K562 (cell line): ENCODE results near the gene HIVEP3. TPM values are rescaled to one million over a fixed set of nuclear protein-coding genes. Genes with fewer than 3 reads are reported as not detected.
A peak's percentile ranks its signal among the peaks of the same experiment; 100 is the strongest.

ENCODE experiments used
- ATAC-seq: fragments of 200-7000 bp; cut with Tn5 transposase; 3 replicates; pipeline ENCODE4 v1.9.1; 2020; ENCODE audit warnings: moderate library complexity
- BruUV-seq: library from RNA; stranded (reverse); fragments of 400-500 nt; replicated peaks from 2 replicates; lab custom pipeline; 2021; lab: Mats Ljungman, UMichigan
- CTCF ChIA-PET: fragments of 300-600 bp; formaldehyde crosslinking; extraction: SDS; loops from one replicate; lab custom pipeline; 2021; ENCODE audit warnings: low intra/inter-chr PET ratio; lab: Yijun Ruan, JAX
- POLR2A ChIA-PET: fragments of 300-600, 350-650 bp; sonication (Branson Sonifier 250); formaldehyde crosslinking; extraction: SDS; loops from one replicate; lab custom pipeline; 2021; ENCODE audit warnings: antibody characterized with exemption, inconsistent platforms; lab: Yijun Ruan, JAX
- DNase-seq, 4 experiments: peaks; one replicate each; pipeline versions ENCODE4 v3.0.0 to v3.0.0-alpha.2; 2011 to 2018; ENCODE audit warnings: low spot score in 3 of 4, mixed read lengths in 3 of 4; ENCODE audit errors: extremely low read depth in 1 of 4
- FAIRE-seq: peaks from 2 replicates; lab custom pipeline; 2011; peaks lifted over from hg19 to GRCh38; lab: Jason Lieb, UNC
- H2AFZ ChIP-seq: 2 replicates; pipeline ENCODE4 v1.6.0; 2011; ENCODE audit warnings: low read depth, low read length, control low read depth, inconsistent platforms
- H3K27ac ChIP-seq: fragments of 200-600 bp; 3 replicates; pipeline ENCODE4 v1.8.0; 2011; ENCODE audit warnings: low read depth, mild to moderate bottlenecking, control low read depth, inconsistent platforms, low read length, moderate library complexity, mixed read lengths; ENCODE audit errors: extremely low read depth
- H3K27me3 ChIP-seq, 2 experiments: fragments of 300-600 bp in 1 of 2; 2 replicates in 1 of 2; 3 replicates in 1 of 2; pipeline versions ENCODE4 v1.6.0 to v1.8.0; 2011; ENCODE audit warnings: inconsistent platforms in 2 of 2, low read length in 2 of 2, mild to moderate bottlenecking in 1 of 2, mixed read lengths in 1 of 2, moderate library complexity in 1 of 2; ENCODE audit not compliant: control insufficient read depth in 2 of 2, insufficient read depth in 2 of 2
- H3K36me3 ChIP-seq: fragments of 300-600 bp; 3 replicates; pipeline ENCODE4 v1.8.0; 2011; ENCODE audit warnings: mild to moderate bottlenecking, low read length, inconsistent platforms; ENCODE audit not compliant: control insufficient read depth, insufficient read depth
- H3K4me1 ChIP-seq, 2 experiments: fragments of 200-600 bp in 1 of 2; replicated peaks in 1 of 2; 2 replicates in 1 of 2; 3 replicates in 1 of 2; pipeline versions ENCODE4 v1.5.1 to v1.8.0; 2011; ENCODE audit warnings: inconsistent platforms in 2 of 2, low read length in 2 of 2, mild to moderate bottlenecking in 1 of 2, mixed read lengths in 1 of 2, moderate library complexity in 1 of 2; ENCODE audit not compliant: control insufficient read depth in 2 of 2, insufficient read depth in 2 of 2
- H3K4me2 ChIP-seq: 2 replicates; pipeline ENCODE4 v1.6.1; 2011; ENCODE audit warnings: low read length, control low read depth, inconsistent platforms, mixed read lengths; ENCODE audit not compliant: insufficient read depth
- H3K4me3 ChIP-seq: fragments of 200-600 bp; sonication (generic), shearing (Covaris generic); 2 replicates; pipeline ENCODE4 v1.5.1; 2016; ENCODE audit warnings: control low read depth, inconsistent platforms
- H3K79me2 ChIP-seq: fragments of 200-600 bp; 3 replicates; pipeline ENCODE4 v1.8.0; 2011; ENCODE audit warnings: low read length, inconsistent platforms; ENCODE audit not compliant: control insufficient read depth, insufficient read depth
- H3K9ac ChIP-seq, 2 experiments: 2 replicates each; pipeline versions ENCODE4 v1.6.0 to v1.6.1; 2011; ENCODE audit warnings: low read depth in 2 of 2, low read length in 2 of 2, control low read depth in 1 of 2, inconsistent platforms in 1 of 2, mild to moderate bottlenecking in 1 of 2, mixed read lengths in 1 of 2; ENCODE audit not compliant: insufficient read depth in 1 of 2
- H3K9me1 ChIP-seq: one replicate; pipeline ENCODE4 v1.6.0; 2011; ENCODE audit warnings: inconsistent platforms, mild to moderate bottlenecking, low read length, moderate library complexity; ENCODE audit not compliant: control insufficient read depth, insufficient read depth
- H3K9me3 ChIP-seq: replicated peaks from 2 replicates; pipeline ENCODE4 v1.5.1; 2011; ENCODE audit warnings: low read depth, low read length, inconsistent platforms; ENCODE audit not compliant: control insufficient read depth, insufficient read depth
- H4K20me1 ChIP-seq: replicated peaks from 2 replicates; pipeline ENCODE4 v1.6.1; 2011; ENCODE audit warnings: low read length, inconsistent platforms, mixed read lengths; ENCODE audit not compliant: control insufficient read depth, insufficient read depth
- ARID1B ChIP-seq: fragments of 450-650 bp; IDR thresholded peaks from 2 replicates; pipeline ENCODE4 v1.6.1; 2016; ENCODE audit warnings: antibody characterized with exemption, mild to moderate bottlenecking, inconsistent platforms
- ELF1 ChIP-seq: fragments of 200-800 bp; sonication (Bioruptor generic); IDR thresholded peaks from 2 replicates; pipeline ENCODE4 v1.6.1; 2016; ENCODE audit warnings: missing genetic modification characterization, missing compliant biosample characterization
- MYBL2 ChIP-seq, 2 experiments: fragments of 450-650 bp in 1 of 2; sonication (generic) in 1 of 2; formaldehyde crosslinking in 1 of 2; IDR thresholded peaks; 2 replicates each; pipeline versions ENCODE4 v1.6.1 to v1.8.1; 2017 to 2022; ENCODE audit warnings: borderline replicate concordance in 1 of 2, inconsistent platforms in 1 of 2, low read depth in 1 of 2, mild to moderate bottlenecking in 1 of 2, missing genetic modification reagents in 1 of 2, moderate library complexity in 1 of 2
- NFIC ChIP-seq: fragments of 450-650 bp; IDR thresholded peaks from 2 replicates; pipeline ENCODE4 v1.6.1; 2017; ENCODE audit warnings: mild to moderate bottlenecking, inconsistent platforms
- PHF21A ChIP-seq: fragments of 450-650 bp; IDR thresholded peaks from 2 replicates; pipeline ENCODE4 v1.6.1; 2017; ENCODE audit warnings: low read depth, borderline replicate concordance
- RAD51 ChIP-seq: fragments of 450-650 bp; IDR thresholded peaks from 2 replicates; pipeline ENCODE4 v1.7.1; 2016; ENCODE audit warnings: low read depth, mild to moderate bottlenecking, borderline replicate concordance
- SOX6 ChIP-seq: fragments of 450-650 bp; IDR thresholded peaks from 2 replicates; pipeline ENCODE4 v1.6.1; 2014; ENCODE audit warnings: mild to moderate bottlenecking
- XRCC5 ChIP-seq: fragments of 200-400 bp; formaldehyde crosslinking; IDR thresholded peaks from 2 replicates; pipeline ENCODE4 v1.6.1; 2017; ENCODE audit warnings: low read depth, mild to moderate bottlenecking, low read length
- ZFP30 ChIP-seq: fragments of 250-450 bp; sonication (Bioruptor Pico); IDR thresholded peaks from 2 replicates; pipeline ENCODE4 v1.8.0; 2022; ENCODE audit warnings: moderate library complexity, mild to moderate bottlenecking, inconsistent platforms, borderline replicate concordance
- ZNF584 ChIP-seq: fragments of 200-800 bp; sonication (Bioruptor generic); IDR thresholded peaks from 2 replicates; pipeline ENCODE4 v1.6.1; 2016; ENCODE audit warnings: low read depth, mild to moderate bottlenecking, missing genetic modification characterization, missing compliant biosample characterization
- WGBS: fragments of 100-300 bp; shearing (Covaris generic); methylation state at CpG from one replicate; pipeline ENCODE4 v1.1.6; 2016; ENCODE audit warnings: low coverage, mixed read lengths; ENCODE audit not compliant: insufficient coverage; ENCODE audit errors: missing lambda C conversion rate; 5-methylcytosine and 5-hydroxymethylcytosine counted together
- in situ Hi-C: fragments of 300-500 bp; cut with MboI; formaldehyde crosslinking; loops from 4 replicates; pipeline ENCODE4 v1.15.0; 2018; ENCODE audit warnings: inconsistent platforms, mixed read lengths
- intact Hi-C: fragments of 100-400 bp; cut with micrococcal nuclease; formaldehyde crosslinking; loops from 2 replicates; pipeline ENCODE4 v1.14.2; 2022
- polyA plus RNA-seq, 8 experiments: library from polyadenylated mRNA; depleted of rRNA in 4 of 8; stranded (reverse) in 5 of 8; unstranded in 3 of 8; fragments of >200 nt; fragmentation: Nextera tagmentation in 2 of 8; fragmentation: Illumina TruSeq in 1 of 8; extraction: Ambion mirVana in 2 of 8; extraction: Trizol in 1 of 8; gene quantifications; 2 replicates each; pipeline versions ENCODE4 v1.2.1 to v1.2.3, GENCODE V29; 2011 to 2014; ENCODE audit warnings: inconsistent platforms in 1 of 8, missing spikeins in 1 of 8
- total RNA-seq, 7 experiments: library from RNA; depleted of rRNA in 6 of 7; stranded (reverse); fragments of >200 nt in 6 of 7; fragmentation: Illumina TruSeq in 2 of 7; extraction: Trizol in 2 of 7; gene quantifications; 2 replicates each; pipeline versions ENCODE4 v1.2.1 to v1.2.3, GENCODE V29; 2011 to 2021; ENCODE audit warnings: low replicate concordance in 1 of 7
- TF ChIP-seq, protein P1 (sequence below): fragments of 250-450 bp; sonication (Bioruptor Pico); IDR thresholded peaks from 2 replicates; pipeline ENCODE4 v1.4.0; 2020; ENCODE audit warnings: mild to moderate bottlenecking, moderate library complexity, borderline replicate concordance
- TF ChIP-seq, protein P2 (sequence below): IDR thresholded peaks from 2 replicates; pipeline ENCODE4 v1.6.1; 2016; ENCODE audit warnings: missing genetic modification characterization, missing compliant biosample characterization
- TF ChIP-seq, protein P3 (sequence below): sonication (generic); formaldehyde crosslinking; IDR thresholded peaks from 2 replicates; pipeline ENCODE4 v1.9.0; 2022; ENCODE audit warnings: mild to moderate bottlenecking, missing genetic modification reagents

Gene HIVEP3
- total and polyA plus RNA-seq, 9 of the 15 experiments (the other 6 are each of a cell fraction or from before 2014, with no cell fraction given), result 0.09 to 0.58 (median 0.34) TPM; not detected in 1

DNA sequence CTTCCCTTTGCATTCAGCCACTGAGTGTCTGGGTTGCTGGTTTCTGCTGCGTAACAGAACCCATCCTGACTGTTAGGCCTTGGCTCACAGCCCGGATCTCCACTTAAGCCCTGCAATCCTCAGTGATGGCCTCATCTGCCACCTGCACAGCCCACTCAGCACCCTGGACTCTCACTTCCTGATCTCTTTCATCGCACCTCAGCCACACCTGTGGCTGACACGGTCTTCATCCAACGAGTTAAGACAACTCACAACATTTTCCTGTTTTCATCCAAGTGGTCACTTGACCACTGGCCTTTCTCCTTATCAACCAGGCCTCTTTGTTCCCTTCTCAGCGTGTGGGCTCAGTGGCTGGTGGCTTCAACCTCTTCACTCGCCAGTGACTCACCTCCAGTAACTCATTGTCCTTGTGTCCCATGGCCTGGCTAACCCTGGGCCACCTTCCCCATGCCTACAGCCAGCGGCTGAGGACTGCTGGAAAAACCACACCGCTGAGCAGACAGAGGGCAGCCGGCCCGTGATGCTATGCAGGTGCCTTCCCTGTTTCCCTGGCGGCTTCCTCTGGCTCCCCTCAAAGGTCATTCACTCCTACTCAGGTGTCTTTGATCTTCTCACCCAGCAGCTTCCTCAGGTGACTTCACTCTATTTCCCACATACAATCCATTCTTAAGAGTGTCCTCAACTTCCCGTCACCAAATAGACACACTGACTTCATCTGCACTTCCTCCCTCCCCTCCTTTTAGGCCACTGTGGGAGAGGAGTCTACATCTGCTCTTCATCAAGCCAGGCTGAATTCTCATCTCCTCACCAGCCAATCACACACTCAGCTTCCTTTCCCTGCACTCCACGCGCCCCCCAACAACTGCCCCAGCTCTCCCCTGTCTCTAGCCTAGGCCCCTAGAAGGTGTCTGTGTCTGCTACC lies 414.3 kb downstream of the HIVEP3 start (continued):
- TF ChIP-seq ZFP30 (CRISPR knock-in tag) (no peak), ARID1B (peak; percentile 31; the same call in 1 of the 2 replicates), SOX6 (no peak), PHF21A (no peak), NFIC (peak; percentile 78), XRCC5 (no peak)

DNA sequence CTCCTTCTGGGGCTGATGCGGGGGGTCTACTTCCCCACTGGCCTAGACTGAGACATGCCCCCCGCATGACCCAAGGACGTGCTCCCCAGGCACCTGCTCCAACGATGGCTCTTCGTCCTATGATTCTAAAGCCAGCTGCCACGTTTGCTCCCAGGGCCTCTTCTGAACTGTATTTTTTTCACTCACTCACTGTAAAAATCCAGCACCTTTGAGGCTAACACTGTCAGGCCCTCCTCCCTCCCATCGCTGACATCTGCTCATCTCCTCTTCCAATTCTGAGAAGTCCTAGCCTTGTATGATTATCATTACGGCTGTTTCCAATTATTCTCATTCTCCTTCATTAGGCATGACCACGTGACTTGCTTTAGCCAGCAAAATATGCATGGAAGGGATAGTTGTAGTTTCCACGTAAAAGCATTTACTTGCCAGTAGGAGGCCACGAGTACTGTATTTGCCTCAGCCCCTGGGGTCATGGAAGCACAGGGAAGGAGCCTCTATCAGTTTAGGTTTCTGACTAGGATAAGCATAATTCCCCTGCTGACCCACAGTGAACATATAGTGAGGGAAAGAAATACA lies 415.1 kb downstream of the HIVEP3 start:
- H3K4me1 ChIP-seq, result peaks cover 5 to 9% of the 10 kb centered on the region in 2 experiments; a peak in 4 of 5 replicates
- no peak overlapping the region; the same call in 1 of the 2 replicates for H3K4me2 ChIP-seq
- 12% methylated on average over 9 of the region's 11 CpGs for WGBS
- intact Hi-C loops (no loop called here), in situ Hi-C loops (no loop called here)
- H3K79me2 ChIP-seq, result no peaks in the 10 kb centered on the region
- no peaks in the 10 kb centered on the region for H3K36me3 ChIP-seq
- no peak overlapping the region for H3K27ac ChIP-seq
- H4K20me1 ChIP-seq, result no peaks in the 10 kb centered on the region; the same call in 1 of the 2 replicates
- ChIA-PET CTCF (no interaction called here), POLR2A (no interaction called here)
- no TSS peak for BruUV-seq
- peak; percentile 76 for FAIRE-seq
- peaks cover 29 to 56% of the 10 kb centered on the region in 2 experiments for H3K27me3 ChIP-seq
- H3K9me3 ChIP-seq, result no peaks in the 10 kb centered on the region
- no peak overlapping the region for H2AFZ ChIP-seq
- ATAC-seq, result peak; percentile 47
- peak in 3 of 4 experiments; percentile 49 to 65 (median 60) for DNase-seq
- H3K4me3 ChIP-seq, result no peak overlapping the region
- H3K9me1 ChIP-seq, result no peaks in the 10 kb centered on the region
- no peak overlapping the region for H3K9ac ChIP-seq
- TF ChIP-seq, protein P1, sequence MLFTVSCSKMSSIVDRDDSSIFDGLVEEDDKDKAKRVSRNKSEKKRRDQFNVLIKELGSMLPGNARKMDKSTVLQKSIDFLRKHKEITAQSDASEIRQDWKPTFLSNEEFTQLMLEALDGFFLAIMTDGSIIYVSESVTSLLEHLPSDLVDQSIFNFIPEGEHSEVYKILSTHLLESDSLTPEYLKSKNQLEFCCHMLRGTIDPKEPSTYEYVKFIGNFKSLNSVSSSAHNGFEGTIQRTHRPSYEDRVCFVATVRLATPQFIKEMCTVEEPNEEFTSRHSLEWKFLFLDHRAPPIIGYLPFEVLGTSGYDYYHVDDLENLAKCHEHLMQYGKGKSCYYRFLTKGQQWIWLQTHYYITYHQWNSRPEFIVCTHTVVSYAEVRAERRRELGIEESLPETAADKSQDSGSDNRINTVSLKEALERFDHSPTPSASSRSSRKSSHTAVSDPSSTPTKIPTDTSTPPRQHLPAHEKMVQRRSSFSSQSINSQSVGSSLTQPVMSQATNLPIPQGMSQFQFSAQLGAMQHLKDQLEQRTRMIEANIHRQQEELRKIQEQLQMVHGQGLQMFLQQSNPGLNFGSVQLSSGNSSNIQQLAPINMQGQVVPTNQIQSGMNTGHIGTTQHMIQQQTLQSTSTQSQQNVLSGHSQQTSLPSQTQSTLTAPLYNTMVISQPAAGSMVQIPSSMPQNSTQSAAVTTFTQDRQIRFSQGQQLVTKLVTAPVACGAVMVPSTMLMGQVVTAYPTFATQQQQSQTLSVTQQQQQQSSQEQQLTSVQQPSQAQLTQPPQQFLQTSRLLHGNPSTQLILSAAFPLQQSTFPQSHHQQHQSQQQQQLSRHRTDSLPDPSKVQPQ (CRISPR knock-in tag), result no peak
- TF ChIP-seq, protein P2, sequence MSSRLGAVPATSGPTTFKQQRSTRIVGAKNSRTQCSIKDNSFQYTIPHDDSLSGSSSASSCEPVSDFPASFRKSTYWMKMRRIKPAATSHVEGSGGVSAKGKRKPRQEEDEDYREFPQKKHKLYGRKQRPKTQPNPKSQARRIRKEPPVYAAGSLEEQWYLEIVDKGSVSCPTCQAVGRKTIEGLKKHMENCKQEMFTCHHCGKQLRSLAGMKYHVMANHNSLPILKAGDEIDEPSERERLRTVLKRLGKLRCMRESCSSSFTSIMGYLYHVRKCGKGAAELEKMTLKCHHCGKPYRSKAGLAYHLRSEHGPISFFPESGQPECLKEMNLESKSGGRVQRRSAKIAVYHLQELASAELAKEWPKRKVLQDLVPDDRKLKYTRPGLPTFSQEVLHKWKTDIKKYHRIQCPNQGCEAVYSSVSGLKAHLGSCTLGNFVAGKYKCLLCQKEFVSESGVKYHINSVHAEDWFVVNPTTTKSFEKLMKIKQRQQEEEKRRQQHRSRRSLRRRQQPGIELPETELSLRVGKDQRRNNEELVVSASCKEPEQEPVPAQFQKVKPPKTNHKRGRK, result peak; percentile 53
- TF ChIP-seq ELF1 (no peak), RAD51 (peak; percentile 94), MYBL2 (IDR thresholded peaks at IDR 0.05; ENCODE audit: low read depth) (no peak), MYBL2 (CRISPR knock-in tag; IDR thresholded peaks at IDR 0.05; ENCODE audit: borderline replicate concordance) (no peak), ZNF584 (no peak)
- TF ChIP-seq, protein P3, sequence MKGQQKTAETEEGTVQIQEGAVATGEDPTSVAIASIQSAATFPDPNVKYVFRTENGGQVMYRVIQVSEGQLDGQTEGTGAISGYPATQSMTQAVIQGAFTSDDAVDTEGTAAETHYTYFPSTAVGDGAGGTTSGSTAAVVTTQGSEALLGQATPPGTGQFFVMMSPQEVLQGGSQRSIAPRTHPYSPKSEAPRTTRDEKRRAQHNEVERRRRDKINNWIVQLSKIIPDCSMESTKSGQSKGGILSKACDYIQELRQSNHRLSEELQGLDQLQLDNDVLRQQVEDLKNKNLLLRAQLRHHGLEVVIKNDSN, result peak; percentile 76
